Measurements from ENCODE around the gene LIPG.
A peak's percentile ranks its signal among the peaks of the same experiment; 100 is the strongest.
"Not testable (repeated sequence)": the region's sequence is repeated elsewhere in the genome, so short reads cannot be mapped to it uniquely, and the experiment has no call there.

Gene LIPG

GRCh38 chr18:49561289-49562193 lies at the start of gene LIPG:
TSS of gene LIPG (plus strand) at chr18:49562057. CDS start at chr18:49562309, 252 bp downstream.
- H3K36me3 Mint-ChIP-seq (ENCODE audit: low read depth): no peaks in the 10 kb centered on the region
- H3K4me1 Mint-ChIP-seq (ENCODE audit: low read depth): peaks cover 14% of the 10 kb centered on the region
- intact Hi-C loops (cut with micrococcal nuclease): loop anchor here (2.0 kb wide), 1 partner anchor 297 kb away; no protein-coding TSS in a partner anchor
- peaks cover 73% of the 10 kb centered on the region for H3K27me3 Mint-ChIP-seq
- no peaks in the 10 kb centered on the region for H3K9me3 Mint-ChIP-seq
- no peak within 1 kb of the TSS for H3K27ac Mint-ChIP-seq
- H3K4me3 Mint-ChIP-seq: peak within 1 kb of the TSS; percentile 50

GRCh38 chr18:49512876-49513275 lies 49.0 kb upstream of the LIPG start:
- not testable (repeated sequence) for H3K4me1 Mint-ChIP-seq (ENCODE audit: low read depth); H3K27me3 Mint-ChIP-seq; H3K4me3 Mint-ChIP-seq; H3K27ac Mint-ChIP-seq; H3K36me3 Mint-ChIP-seq (ENCODE audit: low read depth); H3K9me3 Mint-ChIP-seq
- intact Hi-C loops (cut with micrococcal nuclease): loop anchor here (5.0 kb wide), 1 partner anchor 914 kb away; no protein-coding TSS in a partner anchor

GRCh38 chr18:49514577-49514976 lies 47.3 kb upstream of the LIPG start:
- H3K27ac Mint-ChIP-seq: no peak overlapping the region
- intact Hi-C loops (cut with micrococcal nuclease): loop anchor here (5.0 kb wide), 1 partner anchor 913 kb away; no protein-coding TSS in a partner anchor
- H3K9me3 Mint-ChIP-seq: no peaks in the 10 kb centered on the region
- no peaks in the 10 kb centered on the region for H3K36me3 Mint-ChIP-seq (ENCODE audit: low read depth)
- no peaks in the 10 kb centered on the region for H3K27me3 Mint-ChIP-seq
- no peaks in the 10 kb centered on the region for H3K4me1 Mint-ChIP-seq (ENCODE audit: low read depth)
- no peak overlapping the region for H3K4me3 Mint-ChIP-seq

- H3K4me3 Mint-ChIP-seq; H3K9me3 Mint-ChIP-seq; intact Hi-C loops (cut with micrococcal nuclease); H3K36me3 Mint-ChIP-seq (ENCODE audit: low read depth); H3K4me1 Mint-ChIP-seq (ENCODE audit: low read depth); H3K27ac Mint-ChIP-seq; H3K27me3 Mint-ChIP-seq: not testable (repeated sequence)
Measured at GRCh38 chr18:49515003-49515402, 46.9 kb upstream of the LIPG start.

- Mint-ChIP-seq H3K27ac (no peak overlapping the region), H3K4me1 (ENCODE audit: low read depth) (no peaks in the 10 kb centered on the region), H3K4me3 (no peak overlapping the region), H3K9me3 (no peaks in the 10 kb centered on the region), H3K27me3 (no peaks in the 10 kb centered on the region), H3K36me3 (ENCODE audit: low read depth) (no peaks in the 10 kb centered on the region)
- intact Hi-C loops (cut with micrococcal nuclease): no loop called here
Measured at GRCh38 chr18:49515516-49515915, 46.3 kb upstream of the LIPG start.

GRCh38 chr18:49517483-49517882 lies 44.4 kb upstream of the LIPG start:
- intact Hi-C loops (cut with micrococcal nuclease): no loop called here
- no peaks in the 10 kb centered on the region for H3K4me1 Mint-ChIP-seq (ENCODE audit: low read depth)
- H3K27ac Mint-ChIP-seq: no peak overlapping the region
- no peaks in the 10 kb centered on the region for H3K9me3 Mint-ChIP-seq
- no peaks in the 10 kb centered on the region for H3K27me3 Mint-ChIP-seq
- H3K36me3 Mint-ChIP-seq (ENCODE audit: low read depth): no peaks in the 10 kb centered on the region
- no peak overlapping the region for H3K4me3 Mint-ChIP-seq

GRCh38 chr18:49519101-49519971 lies 42.5 kb upstream of the LIPG start:
- intact Hi-C loops (cut with micrococcal nuclease): no loop called here
- Mint-ChIP-seq H3K4me1 (ENCODE audit: low read depth) (no peaks in the 10 kb centered on the region), H3K4me3 (no peak overlapping the region), H3K36me3 (ENCODE audit: low read depth) (no peaks in the 10 kb centered on the region), H3K27me3 (no peaks in the 10 kb centered on the region), H3K27ac (no peak overlapping the region), H3K9me3 (no peaks in the 10 kb centered on the region)

- H3K36me3 Mint-ChIP-seq (ENCODE audit: low read depth): no peaks in the 10 kb centered on the region
- H3K9me3 Mint-ChIP-seq: no peaks in the 10 kb centered on the region
- intact Hi-C loops (cut with micrococcal nuclease): no loop called here
- H3K4me3 Mint-ChIP-seq: no peak overlapping the region
- H3K4me1 Mint-ChIP-seq (ENCODE audit: low read depth): no peaks in the 10 kb centered on the region
- H3K27ac Mint-ChIP-seq: no peak overlapping the region
- H3K27me3 Mint-ChIP-seq: no peaks in the 10 kb centered on the region
Measured at GRCh38 chr18:49520661-49521145, 41.2 kb upstream of the LIPG start.

- Mint-ChIP-seq H3K9me3 (no peaks in the 10 kb centered on the region), H3K36me3 (ENCODE audit: low read depth) (no peaks in the 10 kb centered on the region), H3K27ac (no peak overlapping the region), H3K27me3 (no peaks in the 10 kb centered on the region), H3K4me1 (ENCODE audit: low read depth) (no peaks in the 10 kb centered on the region), H3K4me3 (no peak overlapping the region)
- intact Hi-C loops (cut with micrococcal nuclease): no loop called here
Measured at GRCh38 chr18:49521216-49521835, 40.5 kb upstream of the LIPG start.

- H3K27ac Mint-ChIP-seq; H3K9me3 Mint-ChIP-seq; intact Hi-C loops (cut with micrococcal nuclease); H3K4me3 Mint-ChIP-seq; H3K27me3 Mint-ChIP-seq; H3K4me1 Mint-ChIP-seq (ENCODE audit: low read depth); H3K36me3 Mint-ChIP-seq (ENCODE audit: low read depth): not testable (repeated sequence)
Measured at GRCh38 chr18:49523580-49524093, 38.2 kb upstream of the LIPG start.

GRCh38 chr18:49524349-49524748 lies 37.5 kb upstream of the LIPG start:
- Mint-ChIP-seq H3K27me3 (no peaks in the 10 kb centered on the region), H3K4me3 (no peak overlapping the region), H3K36me3 (ENCODE audit: low read depth) (no peaks in the 10 kb centered on the region), H3K27ac (no peak overlapping the region), H3K9me3 (no peaks in the 10 kb centered on the region), H3K4me1 (ENCODE audit: low read depth) (no peaks in the 10 kb centered on the region)
- intact Hi-C loops (cut with micrococcal nuclease): no loop called here

GRCh38 chr18:49524951-49525350 lies 36.9 kb upstream of the LIPG start:
- no peaks in the 10 kb centered on the region for H3K9me3 Mint-ChIP-seq
- H3K27me3 Mint-ChIP-seq: no peaks in the 10 kb centered on the region
- intact Hi-C loops (cut with micrococcal nuclease): no loop called here

GRCh38 chr18:49525981-49526380 lies 35.9 kb upstream of the LIPG start:
- no peak overlapping the region for H3K4me3 Mint-ChIP-seq
- no peak overlapping the region for H3K27ac Mint-ChIP-seq
- no peaks in the 10 kb centered on the region for H3K27me3 Mint-ChIP-seq
- intact Hi-C loops (cut with micrococcal nuclease): no loop called here
- H3K4me1 Mint-ChIP-seq (ENCODE audit: low read depth): no peaks in the 10 kb centered on the region
- H3K36me3 Mint-ChIP-seq (ENCODE audit: low read depth): no peaks in the 10 kb centered on the region
- H3K9me3 Mint-ChIP-seq: no peaks in the 10 kb centered on the region

More at GRCh38 chr18:49524951-49525350, 36.9 kb upstream of the LIPG start:
- Mint-ChIP-seq H3K27ac (no peak overlapping the region), H3K4me3 (no peak overlapping the region), H3K36me3 (ENCODE audit: low read depth) (no peaks in the 10 kb centered on the region), H3K4me1 (ENCODE audit: low read depth) (no peaks in the 10 kb centered on the region)

Measured in dendritic cell treated with granulocyte-macrophage colony-stimulating factor and Interleukin-4, amounts not matched to agents 40 ng/mL and 50 ng/mL, for 4 days (primary cell).